Liver (tissue), 3 donors: ENCODE data around the gene CFAP300.

ENCODE experiments used
- CTCF ChIP-seq: fragments of 150-350 bp; IDR thresholded peaks from 2 replicates; pipeline ENCODE4 v1.5.1; 2017; ENCODE audit warnings: improper control_type of control experiment, low read depth, low read length; ENCODE audit not compliant: missing input control
- EGR1 ChIP-seq, 2 donors: IDR thresholded peaks; 2 replicates each; pipeline ENCODE4 v1.6.1; 2016 to 2018; ENCODE audit warnings: antibody characterized with exemption in 2 of 2, low read depth in 2 of 2
- GABPA ChIP-seq, 2 donors: IDR thresholded peaks in 1 of 2; conservative IDR thresholded peaks in 1 of 2; 2 replicates each; pipeline ENCODE4 v1.6.1; 2016; ENCODE audit warnings: antibody characterized with exemption in 2 of 2, mild to moderate bottlenecking in 1 of 2, moderate library complexity in 1 of 2
- HNF4A ChIP-seq, 2 donors: conservative IDR thresholded peaks; 2 replicates each; pipeline ENCODE4 v1.6.1; 2016; ENCODE audit warnings: antibody characterized with exemption in 2 of 2, mild to moderate bottlenecking in 2 of 2
- JUND ChIP-seq, 2 donors: IDR thresholded peaks; 2 replicates each; pipeline ENCODE4 v1.6.1; 2016; ENCODE audit warnings: antibody characterized with exemption in 2 of 2
- RAD21 ChIP-seq, 2 donors: IDR thresholded peaks; 2 replicates each; pipeline ENCODE4 v1.6.1; 2016; ENCODE audit warnings: antibody characterized with exemption in 2 of 2, mild to moderate bottlenecking in 2 of 2
- RXRA ChIP-seq, 2 donors: IDR thresholded peaks; 2 replicates each; pipeline ENCODE4 v1.6.1; 2017 to 2018; ENCODE audit warnings: antibody characterized with exemption in 2 of 2, mild to moderate bottlenecking in 1 of 2
- SP1 ChIP-seq: IDR thresholded peaks from 2 replicates; pipeline ENCODE4 v1.6.1; 2018; ENCODE audit warnings: antibody characterized with exemption, mild to moderate bottlenecking
- YY1 ChIP-seq: IDR thresholded peaks from 2 replicates; pipeline ENCODE4 v1.6.1; 2016; ENCODE audit warnings: antibody characterized with exemption, mild to moderate bottlenecking
- TF ChIP-seq, protein P1 (sequence below): IDR thresholded peaks from 2 replicates; pipeline ENCODE4 v1.6.1; 2016; ENCODE audit warnings: antibody characterized with exemption
- TF ChIP-seq, protein P2 (sequence below): IDR thresholded peaks from 2 replicates; pipeline ENCODE4 v1.6.1; 2016; ENCODE audit warnings: antibody characterized with exemption
- TF ChIP-seq, protein P3 (sequence below): IDR thresholded peaks from 2 replicates; pipeline ENCODE4 v1.6.1; 2016; ENCODE audit warnings: antibody characterized with exemption, mild to moderate bottlenecking
- donor health status: healthy.
- donor health status: healthy.

DNA sequence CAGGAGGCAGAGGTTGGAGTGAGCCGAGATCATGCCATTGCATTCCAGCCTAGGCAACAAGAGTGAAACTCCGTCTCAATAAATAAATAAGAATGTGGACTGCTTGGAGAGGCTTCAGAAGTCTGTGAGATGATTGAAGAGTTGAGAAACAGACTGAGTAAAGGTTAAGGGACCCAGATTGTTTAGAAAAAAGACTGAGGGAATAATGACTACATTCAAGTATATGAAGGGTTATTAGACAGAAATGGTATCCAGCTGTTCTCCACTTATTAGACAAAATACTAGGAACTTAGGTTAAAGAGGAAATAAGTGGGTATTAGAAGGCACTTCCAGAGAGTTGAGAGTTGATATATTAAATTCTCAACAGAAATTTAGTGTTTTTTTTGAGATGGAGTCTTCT is 52.5 kb downstream of the CFAP300 start:
- TF ChIP-seq, protein P1, sequence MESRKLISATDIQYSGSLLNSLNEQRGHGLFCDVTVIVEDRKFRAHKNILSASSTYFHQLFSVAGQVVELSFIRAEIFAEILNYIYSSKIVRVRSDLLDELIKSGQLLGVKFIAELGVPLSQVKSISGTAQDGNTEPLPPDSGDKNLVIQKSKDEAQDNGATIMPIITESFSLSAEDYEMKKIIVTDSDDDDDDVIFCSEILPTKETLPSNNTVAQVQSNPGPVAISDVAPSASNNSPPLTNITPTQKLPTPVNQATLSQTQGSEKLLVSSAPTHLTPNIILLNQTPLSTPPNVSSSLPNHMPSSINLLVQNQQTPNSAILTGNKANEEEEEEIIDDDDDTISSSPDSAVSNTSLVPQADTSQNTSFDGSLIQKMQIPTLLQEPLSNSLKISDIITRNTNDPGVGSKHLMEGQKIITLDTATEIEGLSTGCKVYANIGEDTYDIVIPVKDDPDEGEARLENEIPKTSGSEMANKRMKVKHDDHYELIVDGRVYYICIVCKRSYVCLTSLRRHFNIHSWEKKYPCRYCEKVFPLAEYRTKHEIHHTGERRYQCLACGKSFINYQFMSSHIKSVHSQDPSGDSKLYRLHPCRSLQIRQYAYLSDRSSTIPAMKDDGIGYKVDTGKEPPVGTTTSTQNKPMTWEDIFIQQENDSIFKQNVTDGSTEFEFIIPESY, result no peak
- TF ChIP-seq, protein P2, sequence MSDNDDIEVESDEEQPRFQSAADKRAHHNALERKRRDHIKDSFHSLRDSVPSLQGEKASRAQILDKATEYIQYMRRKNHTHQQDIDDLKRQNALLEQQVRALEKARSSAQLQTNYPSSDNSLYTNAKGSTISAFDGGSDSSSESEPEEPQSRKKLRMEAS, result no peak
- TF ChIP-seq CTCF (no peak), SP1 (no peak), GABPA (IDR thresholded peaks at IDR 0.05 in 1 of 2, conservative IDR thresholded peaks at IDR 0.05 in 1 of 2) (no peak), JUND (IDR thresholded peaks at IDR 0.05) (no peak), YY1 (no peak), HNF4A (conservative IDR thresholded peaks at IDR 0.05) (no peak), RXRA (IDR thresholded peaks at IDR 0.05) (no peak), RAD21 (IDR thresholded peaks at IDR 0.05) (no peak), EGR1 (IDR thresholded peaks at IDR 0.05; ENCODE audit: low read depth in 2 of 2) (no peak)
- TF ChIP-seq, protein P3, sequence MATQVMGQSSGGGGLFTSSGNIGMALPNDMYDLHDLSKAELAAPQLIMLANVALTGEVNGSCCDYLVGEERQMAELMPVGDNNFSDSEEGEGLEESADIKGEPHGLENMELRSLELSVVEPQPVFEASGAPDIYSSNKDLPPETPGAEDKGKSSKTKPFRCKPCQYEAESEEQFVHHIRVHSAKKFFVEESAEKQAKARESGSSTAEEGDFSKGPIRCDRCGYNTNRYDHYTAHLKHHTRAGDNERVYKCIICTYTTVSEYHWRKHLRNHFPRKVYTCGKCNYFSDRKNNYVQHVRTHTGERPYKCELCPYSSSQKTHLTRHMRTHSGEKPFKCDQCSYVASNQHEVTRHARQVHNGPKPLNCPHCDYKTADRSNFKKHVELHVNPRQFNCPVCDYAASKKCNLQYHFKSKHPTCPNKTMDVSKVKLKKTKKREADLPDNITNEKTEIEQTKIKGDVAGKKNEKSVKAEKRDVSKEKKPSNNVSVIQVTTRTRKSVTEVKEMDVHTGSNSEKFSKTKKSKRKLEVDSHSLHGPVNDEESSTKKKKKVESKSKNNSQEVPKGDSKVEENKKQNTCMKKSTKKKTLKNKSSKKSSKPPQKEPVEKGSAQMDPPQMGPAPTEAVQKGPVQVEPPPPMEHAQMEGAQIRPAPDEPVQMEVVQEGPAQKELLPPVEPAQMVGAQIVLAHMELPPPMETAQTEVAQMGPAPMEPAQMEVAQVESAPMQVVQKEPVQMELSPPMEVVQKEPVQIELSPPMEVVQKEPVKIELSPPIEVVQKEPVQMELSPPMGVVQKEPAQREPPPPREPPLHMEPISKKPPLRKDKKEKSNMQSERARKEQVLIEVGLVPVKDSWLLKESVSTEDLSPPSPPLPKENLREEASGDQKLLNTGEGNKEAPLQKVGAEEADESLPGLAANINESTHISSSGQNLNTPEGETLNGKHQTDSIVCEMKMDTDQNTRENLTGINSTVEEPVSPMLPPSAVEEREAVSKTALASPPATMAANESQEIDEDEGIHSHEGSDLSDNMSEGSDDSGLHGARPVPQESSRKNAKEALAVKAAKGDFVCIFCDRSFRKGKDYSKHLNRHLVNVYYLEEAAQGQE, result no peak
